Measurements from ENCODE around the gene CPSF7. TPM values are rescaled to one million over a fixed set of nuclear protein-coding genes. Genes with fewer than 3 reads are reported as not detected.
"Not testable (repeated sequence)": the region's sequence is repeated elsewhere in the genome, so short reads cannot be mapped to it uniquely, and the experiment has no call there.

Gene CPSF7
- total RNA-seq, 1 donor from 2014 or later: 40.1 TPM

DNA sequence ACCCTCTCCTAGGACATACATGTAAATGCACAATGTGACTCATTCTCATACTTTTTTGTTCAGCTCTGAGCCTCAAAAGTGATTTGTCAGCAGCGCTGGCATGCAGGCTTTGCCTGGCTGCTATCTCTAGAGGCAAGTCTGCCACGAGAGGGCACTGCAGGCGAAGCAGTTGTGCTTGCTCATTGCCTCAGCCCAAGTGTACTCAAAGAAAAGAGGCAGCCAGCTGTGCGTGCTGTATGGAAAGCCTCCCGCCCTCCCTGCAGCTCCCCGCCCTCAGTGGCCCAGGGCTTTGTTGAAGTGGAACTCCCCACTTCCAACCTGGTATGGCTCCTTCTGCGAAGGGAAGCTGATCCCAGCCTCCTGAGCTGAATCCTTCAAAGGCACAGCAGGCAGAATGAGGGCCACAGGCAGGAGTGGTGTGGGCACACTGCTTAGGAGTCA is 16.5 kb upstream of the CPSF7 start:
- DNase-seq (ENCODE audit: low spot score): peak; percentile 94
- intact Hi-C loops (cut with DNase I): loop anchor here (2.0 to 5.0 kb wide), 3 partner anchors 71 to 181 kb away; no protein-coding TSS in a partner anchor

DNA sequence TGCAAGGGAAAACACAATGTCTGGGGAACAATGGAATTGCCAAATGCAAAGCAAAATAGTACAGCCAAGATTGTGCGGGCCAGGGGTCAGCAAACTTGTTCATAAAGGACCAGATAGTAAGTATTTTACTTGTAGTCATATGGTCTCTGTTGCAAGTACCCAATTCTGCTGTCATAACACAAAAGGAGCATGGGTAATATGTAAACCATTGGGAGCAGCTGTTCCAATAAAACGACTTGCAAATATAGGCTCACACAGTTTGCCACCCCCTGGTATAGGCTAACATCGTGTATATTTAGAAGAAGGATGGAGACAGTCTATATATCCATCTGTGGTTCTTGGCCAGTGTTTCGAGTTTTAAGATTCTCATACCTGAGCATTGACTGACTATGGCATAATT is 15.7 kb upstream of the CPSF7 start:
- intact Hi-C loops (cut with DNase I): loop anchor here (5.0 kb wide), 2 partner anchors 132 to 182 kb away; no protein-coding TSS in a partner anchor
- DNase-seq (ENCODE audit: low spot score): no peak

DNA sequence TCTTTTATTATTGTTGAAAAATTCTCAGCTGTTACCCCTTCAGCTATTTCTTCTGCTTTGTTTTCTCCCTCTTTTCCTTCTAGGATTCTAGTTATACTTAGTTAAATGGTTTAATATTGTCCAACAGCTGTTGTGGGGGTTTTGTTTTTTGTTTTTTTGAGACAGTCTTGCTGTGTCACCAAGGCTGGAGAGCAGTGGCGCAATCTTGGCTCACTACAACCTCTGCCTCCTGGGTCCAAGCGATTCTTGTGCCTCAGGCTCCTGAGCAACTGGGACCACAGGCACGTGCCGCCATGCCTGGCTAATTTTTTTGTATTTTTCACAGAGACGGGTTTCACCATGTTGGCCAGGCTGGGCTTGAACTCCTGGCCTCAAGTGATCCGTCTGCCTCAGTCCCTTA is 12.8 kb upstream of the CPSF7 start:
- DNase-seq (ENCODE audit: low spot score): no peak
- intact Hi-C loops (cut with DNase I): no loop called here

DNA sequence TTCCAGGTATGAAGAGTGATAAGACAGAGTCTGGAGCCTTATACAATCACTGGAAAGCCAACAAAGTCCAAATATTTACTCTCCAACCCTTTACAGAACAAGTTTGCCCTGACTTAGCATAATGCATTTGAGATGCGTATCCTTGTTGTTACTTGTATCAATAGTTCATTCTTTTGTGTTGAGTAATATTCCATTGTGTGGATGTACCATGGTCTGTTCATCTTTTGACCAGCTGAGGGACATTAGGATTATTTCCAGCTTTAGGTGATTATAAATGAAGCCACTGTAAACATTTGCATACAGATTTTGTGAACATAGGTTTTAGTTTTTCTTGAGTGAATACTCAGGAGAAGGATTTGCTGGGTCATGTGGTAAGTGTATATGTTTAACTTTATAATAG is 9.8 kb upstream of the CPSF7 start:
- intact Hi-C loops (cut with DNase I): no loop called here
- no peak for DNase-seq (ENCODE audit: low spot score)

DNA sequence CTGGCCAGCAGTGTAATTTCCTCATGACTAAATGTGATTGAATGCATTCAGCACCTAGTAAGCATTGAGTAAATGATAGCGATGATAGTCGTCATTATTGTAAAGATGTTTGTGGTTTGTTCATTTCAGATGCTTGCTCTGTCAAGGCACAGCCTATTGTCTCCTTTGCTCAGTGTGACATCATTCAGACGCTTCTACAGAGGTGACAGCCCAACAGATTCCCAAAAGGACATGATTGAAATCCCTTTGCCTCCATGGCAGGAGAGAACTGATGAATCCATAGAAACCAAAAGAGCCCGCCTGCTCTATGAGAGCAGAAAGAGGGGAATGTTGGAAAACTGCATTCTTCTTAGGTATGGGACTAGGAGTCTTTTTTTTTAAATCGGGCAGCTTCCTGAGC is 7.7 kb upstream of the CPSF7 start:
- DNase-seq (ENCODE audit: low spot score): no peak
- intact Hi-C loops (cut with DNase I): no loop called here

DNA sequence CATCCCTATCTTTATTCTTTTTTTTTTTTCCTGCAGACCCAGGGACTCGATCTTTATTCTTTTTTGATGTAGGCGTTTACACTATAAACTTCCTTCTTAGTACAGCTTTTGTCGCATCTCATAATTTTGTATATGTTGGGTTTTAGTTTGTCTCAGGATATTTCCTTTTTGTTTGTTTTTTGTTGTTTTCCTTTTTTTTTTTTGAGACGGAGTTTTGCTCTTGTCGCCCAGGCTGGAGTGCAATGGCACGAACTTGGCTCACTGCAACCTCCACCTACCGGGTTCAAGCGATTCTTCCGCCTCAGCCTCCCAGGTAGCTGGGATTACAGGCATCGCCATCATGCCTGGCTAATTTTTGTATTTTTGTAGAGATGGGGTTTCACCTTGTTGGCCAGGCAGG is 1.1 kb upstream of the CPSF7 start:
- intact Hi-C loops (cut with DNase I): loop anchor here (1.0 kb wide), 1 partner anchor 39 kb away; the partner anchor contains the start of gene TMEM216
- DNase-seq (ENCODE audit: low spot score): not testable (repeated sequence)

DNA sequence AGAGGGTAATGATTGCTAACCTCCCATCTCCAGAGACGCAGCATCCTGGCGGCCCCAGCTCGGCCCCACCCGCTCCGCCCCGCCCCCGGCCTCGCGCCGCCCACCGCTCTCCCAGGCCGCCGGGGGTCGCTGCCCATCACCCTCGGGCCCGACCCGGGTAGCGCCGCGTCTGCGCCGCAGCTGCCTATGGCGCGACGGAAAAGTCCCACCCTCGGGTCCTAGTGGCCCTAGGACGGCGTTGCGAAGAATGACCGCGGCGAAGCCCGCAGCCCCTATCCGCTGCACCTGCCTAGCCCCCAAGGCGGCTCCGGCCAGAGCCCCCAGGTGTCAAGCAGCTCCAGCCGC is 457 bp downstream of the CPSF7 start:
- intact Hi-C loops (cut with DNase I): no loop called here
- peak; percentile 80 for DNase-seq (ENCODE audit: low spot score)

DNA sequence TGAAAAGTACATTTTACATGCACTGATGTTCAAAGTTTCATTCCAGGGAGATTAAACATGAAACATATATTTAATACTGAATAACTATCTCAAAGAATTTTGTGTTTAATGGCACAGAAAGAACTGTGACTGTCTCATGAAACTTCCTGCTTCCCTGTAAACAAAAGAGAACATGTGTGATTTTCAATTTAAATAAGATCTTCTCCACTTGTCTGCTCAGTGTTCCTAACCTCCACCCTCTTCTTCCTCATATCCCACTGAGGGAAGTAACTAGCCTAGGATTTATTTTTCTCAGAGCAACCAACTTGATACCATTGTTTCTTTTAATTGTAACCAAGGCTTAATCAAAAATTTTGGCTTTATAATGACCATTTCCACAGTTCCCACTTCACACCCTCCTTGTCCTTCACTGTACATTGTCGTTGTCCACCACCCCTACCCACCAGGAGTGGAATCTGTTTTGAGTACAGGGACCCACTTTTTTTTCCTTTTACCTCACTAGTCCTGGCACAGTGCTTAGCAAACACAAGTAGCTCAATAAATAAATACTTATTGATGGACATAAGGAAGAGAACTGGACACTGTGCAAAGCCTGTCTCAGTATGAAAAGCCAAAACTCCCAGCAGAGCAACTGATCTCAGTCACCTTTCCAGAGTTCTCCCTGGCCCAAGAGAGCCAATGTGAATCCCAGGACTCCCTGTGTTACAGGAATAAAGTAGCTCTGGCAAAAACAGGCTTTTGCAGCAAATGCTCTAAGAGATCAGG is 4.2 kb downstream of the CPSF7 start:
- intact Hi-C loops (cut with DNase I): no loop called here
- no peak for DNase-seq (ENCODE audit: low spot score)

DNA sequence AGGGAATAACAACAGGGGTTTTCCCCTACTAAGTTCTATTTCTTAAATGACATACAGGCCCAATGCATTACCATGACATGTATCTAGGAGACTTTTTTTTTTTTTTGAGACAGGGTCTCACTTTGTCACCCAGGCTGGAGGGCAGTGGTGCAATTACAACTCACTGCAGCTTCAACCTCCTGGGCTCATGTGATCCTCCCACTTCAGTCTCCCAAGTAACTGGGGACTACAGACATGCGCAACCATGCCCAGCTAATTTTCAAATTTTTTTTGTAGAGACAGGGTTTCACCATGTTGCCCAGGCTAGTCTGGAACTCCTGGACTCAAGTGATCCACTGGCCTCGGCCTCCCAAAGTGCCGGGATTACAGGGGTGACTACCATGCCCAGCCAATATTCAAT is 7.5 kb downstream of the CPSF7 start:
- no peak for DNase-seq (ENCODE audit: low spot score)
- intact Hi-C loops (cut with DNase I): no loop called here

DNA sequence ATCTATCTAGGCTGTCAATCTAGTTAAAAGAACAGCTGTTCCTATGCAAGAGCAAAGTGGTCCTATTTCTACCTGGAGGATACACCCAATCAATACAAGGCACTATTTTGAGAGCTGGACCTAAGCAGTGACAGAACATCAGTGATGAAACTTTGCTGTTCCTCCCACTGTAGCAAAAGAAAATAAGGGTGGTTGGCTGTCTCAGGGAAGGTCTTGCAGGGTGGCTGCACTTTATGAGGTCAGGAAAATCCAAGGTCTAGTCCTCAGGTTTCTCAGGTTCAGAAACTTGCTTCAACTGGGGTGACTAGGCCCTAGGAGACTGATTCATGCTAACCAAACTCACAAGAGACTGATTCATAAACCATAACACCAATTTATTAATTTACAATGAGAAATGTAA is 11.6 kb downstream of the CPSF7 start:
- intact Hi-C loops (cut with DNase I): no loop called here
- no peak for DNase-seq (ENCODE audit: low spot score)

DNA sequence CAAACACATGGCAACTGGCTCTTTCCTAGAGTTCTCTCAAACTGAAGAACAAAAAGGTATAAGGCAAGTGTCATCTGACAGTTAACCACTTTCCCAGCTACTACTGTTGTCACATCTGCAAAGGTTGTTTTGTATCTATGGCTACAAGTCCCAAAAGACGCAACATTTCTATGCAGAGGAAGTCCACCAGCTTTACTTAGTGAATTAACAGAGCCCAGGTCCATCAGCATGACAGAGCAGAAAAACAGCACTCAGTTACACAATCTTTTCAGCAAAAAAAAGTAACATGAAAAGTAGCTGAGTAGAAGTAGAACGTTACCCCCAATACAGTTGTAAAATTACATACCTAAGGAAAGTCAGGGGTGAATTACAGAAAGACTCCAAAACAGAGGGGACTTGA is 12.1 kb downstream of the CPSF7 start:
- no peak for DNase-seq (ENCODE audit: low spot score)
- intact Hi-C loops (cut with DNase I): no loop called here

DNA sequence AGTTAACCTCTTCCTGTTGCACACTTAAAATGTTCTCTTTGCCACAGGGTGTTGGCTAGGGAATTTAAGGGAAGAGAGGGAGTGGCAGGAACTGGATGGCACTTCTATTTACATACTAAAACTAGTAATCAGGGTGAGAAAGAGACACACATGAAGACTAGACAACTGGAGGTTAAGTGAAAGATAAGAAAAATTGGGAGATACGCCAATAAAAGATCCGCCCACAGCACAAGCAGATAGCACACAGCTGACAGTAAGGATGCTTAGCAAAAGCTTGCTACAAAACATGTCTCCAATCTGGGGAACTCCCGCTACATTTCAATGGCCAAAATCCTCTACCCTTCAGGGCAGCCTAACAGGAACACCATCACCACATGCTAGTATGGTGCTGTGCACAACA is 12.8 kb downstream of the CPSF7 start:
- intact Hi-C loops (cut with DNase I): no loop called here
- no peak for DNase-seq (ENCODE audit: low spot score)

DNA sequence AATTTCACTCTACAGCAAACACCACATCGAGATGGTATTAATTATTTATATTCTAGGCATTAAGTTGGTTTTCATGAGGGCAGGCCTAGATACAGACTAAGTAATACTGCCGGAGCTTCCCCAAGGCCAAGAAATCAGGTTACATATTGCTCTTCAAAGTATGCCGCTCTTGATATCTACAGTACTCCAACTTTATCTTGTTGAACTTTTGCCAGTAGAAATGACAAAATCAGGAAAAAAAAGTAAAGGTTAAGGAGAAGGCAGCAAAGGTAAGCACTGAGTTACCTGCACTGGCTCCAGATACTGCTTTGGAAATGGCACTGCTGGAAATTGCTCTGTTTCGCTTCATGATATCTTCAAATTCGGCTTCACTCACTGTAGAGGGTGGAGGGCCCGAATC is 14.4 kb downstream of the CPSF7 start:
- no peak for DNase-seq (ENCODE audit: low spot score)
- intact Hi-C loops (cut with DNase I): no loop called here

DNA sequence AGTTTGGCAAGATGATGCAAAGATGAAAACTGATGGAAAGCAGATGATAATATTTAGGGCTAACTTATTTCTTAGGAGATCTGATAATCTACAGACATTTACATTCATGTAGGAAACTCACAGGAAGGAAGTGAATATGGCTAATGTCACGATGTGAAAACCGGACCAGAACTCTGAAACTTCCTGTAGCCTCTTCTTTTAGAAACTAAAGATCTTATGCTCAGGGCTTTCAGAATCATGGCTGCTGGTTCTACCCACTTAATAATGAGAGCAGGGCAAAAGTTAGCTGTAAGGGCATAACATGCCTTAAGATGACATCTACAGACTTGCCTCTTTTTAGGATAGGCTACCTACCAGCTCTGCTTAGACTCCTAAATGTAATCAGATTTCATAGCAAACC is 15.2 kb downstream of the CPSF7 start:
- intact Hi-C loops (cut with DNase I): no loop called here

DNA sequence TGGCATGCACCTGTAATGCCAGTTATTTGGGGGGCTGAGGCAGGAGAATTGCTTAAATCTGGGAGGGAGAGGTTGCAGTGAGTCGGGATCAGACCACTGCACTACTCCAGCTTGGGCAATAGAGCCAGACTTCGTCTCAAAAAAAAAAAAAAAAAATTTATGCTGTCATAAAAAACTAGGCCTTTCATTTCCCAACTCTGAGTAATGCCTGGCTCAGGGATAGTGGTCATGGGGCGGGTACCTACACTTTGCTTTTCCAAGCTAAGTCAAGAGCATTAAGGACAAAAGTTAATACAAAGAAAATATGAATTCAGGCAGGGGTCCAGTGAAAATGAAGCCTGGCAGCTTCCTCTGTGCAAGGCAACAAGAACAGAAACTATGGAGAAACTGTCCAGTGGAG is 16.3 kb downstream of the CPSF7 start:
- intact Hi-C loops (cut with DNase I): no loop called here
- no peak for DNase-seq (ENCODE audit: low spot score)

More for the DNA sequence above, 15.2 kb downstream of the CPSF7 start:
- DNase-seq (ENCODE audit: low spot score): no peak

DNA sequence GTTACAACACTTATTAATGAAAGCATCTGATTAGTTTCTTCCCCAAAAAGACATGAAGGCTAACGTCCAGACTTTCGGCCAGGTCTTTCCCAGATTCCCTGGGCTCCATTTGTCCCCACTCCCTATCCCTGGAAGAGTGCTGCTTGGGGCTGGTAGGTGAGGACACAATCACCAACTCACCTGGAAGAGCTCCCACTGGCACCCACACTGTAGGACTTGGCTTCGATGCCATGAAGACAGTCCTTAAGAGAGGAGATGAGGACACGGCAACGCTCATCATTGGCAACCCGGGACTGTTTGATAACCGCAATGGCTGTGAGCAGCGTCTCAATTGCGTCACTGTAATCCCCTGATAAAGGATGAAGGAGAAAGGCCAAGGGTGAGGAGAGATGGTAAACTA is 18.2 kb downstream of the CPSF7 start:
- intact Hi-C loops (cut with DNase I): no loop called here
- no peak for DNase-seq (ENCODE audit: low spot score)

DNA sequence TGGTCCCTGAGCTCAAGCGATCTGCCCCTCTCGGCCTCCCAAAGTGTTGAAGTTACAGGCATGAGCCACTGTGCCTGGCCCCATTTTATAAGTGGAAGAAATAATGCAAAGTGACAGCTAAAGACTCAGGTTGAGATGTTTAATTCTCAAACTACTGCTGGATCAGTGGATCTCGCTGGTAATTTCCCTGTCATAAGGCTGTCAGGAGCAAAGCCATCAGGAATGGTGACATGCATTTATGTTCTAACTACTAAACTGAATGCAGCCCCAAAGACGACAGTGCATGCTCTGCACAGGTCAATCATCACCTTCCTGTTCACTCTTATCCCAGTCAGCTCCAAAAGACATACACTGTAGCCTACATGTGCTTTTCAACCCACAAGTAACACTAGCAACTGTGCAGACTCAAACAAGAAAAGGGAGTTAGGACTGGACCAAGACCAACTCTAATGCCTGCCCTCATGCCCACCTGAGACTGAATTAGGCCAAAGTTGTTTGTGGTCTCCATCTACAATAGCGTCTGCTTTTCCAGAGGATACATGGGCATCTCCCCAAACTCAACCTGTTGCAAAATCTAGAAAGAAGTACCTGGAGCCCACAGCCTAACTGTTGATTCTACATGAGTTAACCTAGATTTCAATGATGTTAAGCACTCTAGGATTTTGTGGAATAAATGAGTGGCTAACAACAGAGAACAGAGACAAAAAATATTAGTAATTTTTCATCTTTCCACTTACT is 22.6 kb downstream of the CPSF7 start:
- DNase-seq (ENCODE audit: low spot score): no peak
- intact Hi-C loops (cut with DNase I): no loop called here

DNA sequence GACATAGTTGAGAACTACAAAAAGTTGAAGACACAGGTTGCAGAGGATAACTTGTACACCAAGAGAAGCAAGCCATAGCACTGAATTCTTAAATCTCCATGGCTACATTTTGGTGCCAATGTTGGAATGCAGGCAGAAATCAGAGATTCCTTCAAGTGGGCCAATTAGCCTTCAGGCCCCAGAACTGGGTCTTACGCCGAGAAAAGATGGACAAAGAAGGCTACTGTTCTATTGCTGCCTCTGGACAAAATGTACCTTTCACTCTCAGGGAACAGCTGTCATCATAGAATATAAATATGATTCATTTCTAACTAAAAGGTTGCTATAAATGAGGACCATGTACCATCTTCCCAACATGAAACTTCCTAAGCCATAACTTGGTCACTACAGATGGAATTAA is 23.7 kb downstream of the CPSF7 start:
- no peak for DNase-seq (ENCODE audit: low spot score)
- intact Hi-C loops (cut with DNase I): no loop called here

DNA sequence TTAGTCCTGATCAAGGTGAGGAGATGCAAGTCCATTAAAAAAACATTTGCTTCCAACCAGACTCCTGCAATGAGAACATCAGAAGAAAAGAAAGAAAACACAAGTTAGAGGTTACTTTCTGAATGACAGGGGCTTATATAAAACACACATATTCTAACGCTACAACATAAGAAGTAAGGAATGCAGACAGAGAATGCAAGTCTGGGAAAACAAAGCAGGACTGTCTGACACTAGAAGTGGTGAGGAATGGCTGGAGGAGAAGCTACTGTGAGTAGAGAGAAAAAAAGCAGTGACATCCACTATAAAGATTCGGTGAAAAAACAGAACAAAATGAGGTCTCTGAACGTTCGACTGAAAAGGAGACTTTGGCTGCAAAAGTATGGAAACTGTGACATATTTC is 25.1 kb downstream of the CPSF7 start:
- DNase-seq (ENCODE audit: low spot score): no peak
- intact Hi-C loops (cut with DNase I): no loop called here

DNA sequence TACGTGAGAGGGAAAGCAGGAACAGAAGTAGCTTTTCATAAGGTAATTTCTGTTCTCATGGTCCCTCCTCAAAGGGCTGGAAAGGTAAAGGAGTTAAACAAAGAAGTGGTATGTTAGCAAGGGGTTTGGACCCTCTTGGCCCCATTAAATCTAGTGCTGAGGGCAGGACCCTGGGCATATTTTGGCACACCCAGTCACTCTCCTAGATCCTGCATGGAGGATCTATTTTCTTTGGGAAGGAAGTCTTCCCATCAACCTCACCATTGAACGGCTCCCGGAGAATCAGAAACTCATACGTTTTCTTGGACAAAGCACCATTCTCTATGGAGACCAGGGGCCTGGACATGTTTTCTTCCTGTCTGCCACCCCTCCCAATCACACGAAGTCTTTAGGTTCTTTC is 25.7 kb downstream of the CPSF7 start:
- DNase-seq (ENCODE audit: low spot score): no peak
- intact Hi-C loops (cut with DNase I): no loop called here

DNA sequence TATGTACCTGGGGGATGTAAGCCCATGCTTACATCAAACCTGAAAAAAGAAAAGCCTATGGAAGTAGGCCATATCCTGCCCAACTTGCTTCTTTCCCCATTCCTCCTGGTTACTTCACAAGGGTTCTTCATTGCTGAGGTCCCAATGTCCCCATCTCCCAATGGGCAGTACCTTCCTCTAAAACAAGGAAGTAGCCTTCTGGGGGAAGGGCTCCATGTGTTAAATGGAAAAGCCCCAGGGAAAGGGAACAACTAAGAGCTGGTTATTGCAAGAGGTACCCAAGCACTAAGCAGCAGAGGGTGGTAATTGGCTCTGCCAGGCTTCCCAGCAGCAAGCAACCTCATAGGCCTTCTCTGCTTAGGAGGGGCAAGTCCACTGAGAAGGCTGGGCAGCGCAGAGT is 26.1 kb downstream of the CPSF7 start:
- DNase-seq (ENCODE audit: low spot score): no peak
- intact Hi-C loops (cut with DNase I): no loop called here
